Measurements from ENCODE around the gene BHLHE41. TPM values are rescaled to one million over a fixed set of nuclear protein-coding genes. Genes with fewer than 3 reads are reported as not detected.

Gene BHLHE41
- polyA plus RNA-seq, 1 experiment = 5.3 TPM

DNA sequence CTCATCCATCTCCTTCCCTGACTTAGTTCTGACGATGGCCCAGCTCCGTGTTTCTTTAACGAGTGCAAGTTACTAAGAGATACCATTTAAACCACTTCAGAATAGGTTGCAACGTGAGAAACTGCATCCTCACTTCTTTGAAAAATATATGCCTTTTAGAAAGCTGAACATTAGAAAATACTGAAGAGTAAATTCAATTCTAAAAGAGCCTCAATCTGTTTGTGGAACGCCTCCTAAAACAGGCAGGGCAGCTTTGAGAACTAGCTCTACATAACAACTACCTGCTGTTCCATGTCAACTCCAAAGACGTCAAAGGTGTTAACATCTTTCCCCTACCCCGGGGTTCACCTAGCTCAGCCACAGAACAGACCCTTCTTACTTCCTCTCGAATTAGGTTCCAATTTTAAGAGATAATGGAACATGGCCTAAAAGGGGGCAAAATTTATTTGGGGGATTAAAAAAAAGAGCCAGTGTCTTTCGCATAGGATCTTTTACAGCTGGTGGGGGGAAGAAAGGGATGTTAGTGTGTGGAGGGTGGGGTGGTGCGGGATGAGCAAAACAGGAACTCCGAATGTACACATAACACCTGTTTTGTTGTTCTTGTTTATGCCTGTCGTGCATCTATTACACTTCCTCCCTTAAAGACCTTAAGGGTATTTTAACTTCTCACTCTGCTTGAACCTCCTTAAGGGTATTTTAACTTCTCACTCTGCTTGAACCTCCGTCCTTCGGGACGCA lies 3.3 kb downstream of the BHLHE41 start:
- Histone ChIP-seq H3K27me3 (ENCODE audit: control insufficient read depth, insufficient read depth, low read length) (no peaks in the 10 kb centered on the region), H3K36me3 (ENCODE audit: control insufficient read depth, insufficient read depth, low read length) (no peaks in the 10 kb centered on the region), H3K4me3 (ENCODE audit: low read depth, low read length) (peak overlapping the region; percentile 56)
- CTCF ChIA-PET = interaction anchor here (0.6 to 5.9 kb wide), 12 partner anchors 19 to 580 kb away, joined by 3 to 18 read pairs (median 4); no protein-coding TSS in a partner anchor
- TF ChIP-seq, protein P1, sequence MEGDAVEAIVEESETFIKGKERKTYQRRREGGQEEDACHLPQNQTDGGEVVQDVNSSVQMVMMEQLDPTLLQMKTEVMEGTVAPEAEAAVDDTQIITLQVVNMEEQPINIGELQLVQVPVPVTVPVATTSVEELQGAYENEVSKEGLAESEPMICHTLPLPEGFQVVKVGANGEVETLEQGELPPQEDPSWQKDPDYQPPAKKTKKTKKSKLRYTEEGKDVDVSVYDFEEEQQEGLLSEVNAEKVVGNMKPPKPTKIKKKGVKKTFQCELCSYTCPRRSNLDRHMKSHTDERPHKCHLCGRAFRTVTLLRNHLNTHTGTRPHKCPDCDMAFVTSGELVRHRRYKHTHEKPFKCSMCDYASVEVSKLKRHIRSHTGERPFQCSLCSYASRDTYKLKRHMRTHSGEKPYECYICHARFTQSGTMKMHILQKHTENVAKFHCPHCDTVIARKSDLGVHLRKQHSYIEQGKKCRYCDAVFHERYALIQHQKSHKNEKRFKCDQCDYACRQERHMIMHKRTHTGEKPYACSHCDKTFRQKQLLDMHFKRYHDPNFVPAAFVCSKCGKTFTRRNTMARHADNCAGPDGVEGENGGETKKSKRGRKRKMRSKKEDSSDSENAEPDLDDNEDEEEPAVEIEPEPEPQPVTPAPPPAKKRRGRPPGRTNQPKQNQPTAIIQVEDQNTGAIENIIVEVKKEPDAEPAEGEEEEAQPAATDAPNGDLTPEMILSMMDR (IDR thresholded peaks at IDR 0.05; ENCODE audit: insufficient read depth, low read depth, low read length) = no peak
- POLR2A ChIA-PET = no interaction called here
- no peak for DNase-seq (ENCODE audit: low read depth)

GRCh38 chr12:26120561-26121274 lies 4.1 kb downstream of the BHLHE41 start:
- ChIA-PET CTCF (interaction anchor here (0.6 to 5.9 kb wide), 9 partner anchors 18 to 532 kb away, joined by 3 to 20 read pairs (median 14); no protein-coding TSS in a partner anchor), POLR2A (no interaction called here)
- Histone ChIP-seq H3K4me3 (ENCODE audit: low read depth, low read length) (no peak overlapping the region), H3K27me3 (ENCODE audit: control insufficient read depth, insufficient read depth, low read length) (no peaks in the 10 kb centered on the region), H3K36me3 (ENCODE audit: control insufficient read depth, insufficient read depth, low read length) (no peaks in the 10 kb centered on the region)
- TF ChIP-seq, protein P1 (IDR thresholded peaks at IDR 0.05; ENCODE audit: insufficient read depth, low read depth, low read length) = no peak
- DNase-seq (ENCODE audit: low read depth) = no peak

- ChIA-PET CTCF (interaction anchor here (0.6 to 5.9 kb wide), 26 partner anchors 8 to 582 kb away, joined by 3 to 20 read pairs (median 4); partner anchors contain the start of gene SSPN), POLR2A (interaction anchor here (0.5 kb wide), 1 partner anchor 94 kb away, joined by 5 read pairs; no protein-coding TSS in a partner anchor)
- H3K36me3 ChIP-seq (ENCODE audit: control insufficient read depth, insufficient read depth, low read length) = no peaks in the 10 kb centered on the region
- no peak overlapping the region for H3K4me3 ChIP-seq (ENCODE audit: low read depth, low read length)
- DNase-seq (ENCODE audit: low read depth) = no peak
- no peaks in the 10 kb centered on the region for H3K27me3 ChIP-seq (ENCODE audit: control insufficient read depth, insufficient read depth, low read length)
- TF ChIP-seq, protein P1 (IDR thresholded peaks at IDR 0.05; ENCODE audit: insufficient read depth, low read depth, low read length) = peak; percentile 66
These were observed 5.3 kb downstream of the BHLHE41 start for GRCh38 chr12:26119391-26119989.

- TF ChIP-seq, protein P1 (IDR thresholded peaks at IDR 0.05; ENCODE audit: insufficient read depth, low read depth, low read length) = no peak
- H3K36me3 ChIP-seq (ENCODE audit: control insufficient read depth, insufficient read depth, low read length) = no peaks in the 10 kb centered on the region
- no peak for DNase-seq (ENCODE audit: low read depth)
- no peaks in the 10 kb centered on the region for H3K27me3 ChIP-seq (ENCODE audit: control insufficient read depth, insufficient read depth, low read length)
- ChIA-PET POLR2A (no interaction called here), CTCF (interaction anchor here (0.8 to 3.8 kb wide), 13 partner anchors 15 to 534 kb away, joined by 3 to 20 read pairs (median 4); partner anchors contain the start of gene SSPN)
- H3K4me3 ChIP-seq (ENCODE audit: low read depth, low read length) = no peak overlapping the region
These were observed 6.5 kb downstream of the BHLHE41 start for GRCh38 chr12:26118308-26118707.
